CD4-positive, alpha-beta T cell (primary cell): ENCODE measurements around the gene CRB1. TPM values are rescaled to one million over a fixed set of nuclear protein-coding genes. Genes with fewer than 3 reads are reported as not detected.

Source experiments
- ATAC-seq: fragments of 200-7000 bp; cut with Tn5 transposase; one replicate; pipeline ENCODE4 v1.10.0; 2022; ENCODE audit warnings: mild to moderate bottlenecking; ENCODE audit not compliant: poor library complexity
- CTCF ChIA-PET: fragments of 350-600 bp; sonication (Branson Sonifier 250); formaldehyde crosslinking; loops from one replicate; lab custom pipeline; 2021; ENCODE audit warnings: antibody characterized with exemption, inconsistent platforms; lab: Charles Lee
- POLR2A ChIA-PET: fragments of 350-600 bp; sonication (Branson Sonifier 250); formaldehyde crosslinking; loops from one replicate; lab custom pipeline; 2021; ENCODE audit warnings: antibody characterized with exemption, inconsistent platforms; lab: Charles Lee
- DNase-seq, 14 experiments: peaks; one replicate each; pipeline ENCODE4 v3.0.0-alpha.2; 2013 to 2020; ENCODE audit warnings: mixed read lengths in 2 of 14
- H3K27ac ChIP-seq, 2 donors: one replicate each; pipeline versions ENCODE4 v1.5.1 to v1.7.0; 2013; ENCODE audit warnings: low read length in 2 of 2, low read depth in 1 of 2, mild to moderate bottlenecking in 1 of 2
- H3K27me3 ChIP-seq, 2 experiments: 1 replicate in 1 of 2; 2 replicates in 1 of 2; pipeline versions ENCODE4 v1.6.1 to v1.7.0; 2013; ENCODE audit warnings: low read length in 2 of 2, control low read depth in 1 of 2, mild to moderate bottlenecking in 1 of 2, moderate library complexity in 1 of 2; ENCODE audit not compliant: insufficient read depth in 2 of 2, control insufficient read depth in 1 of 2
- H3K36me3 ChIP-seq: one replicate; pipeline ENCODE4 v1.6.1; 2013; ENCODE audit warnings: low read length, control low read depth; ENCODE audit not compliant: insufficient read depth
- H3K4me1 ChIP-seq: one replicate; pipeline ENCODE4 v1.6.1; 2013; ENCODE audit warnings: low read length, control low read depth; ENCODE audit not compliant: insufficient read depth
- H3K4me3 ChIP-seq: one replicate; pipeline ENCODE4 v1.5.1; 2013; ENCODE audit warnings: mild to moderate bottlenecking, low read length, moderate library complexity
- H3K9me3 ChIP-seq, 2 experiments: 1 replicate in 1 of 2; 2 replicates in 1 of 2; pipeline versions ENCODE4 v1.6.1 to v1.7.0; 2013; ENCODE audit warnings: low read length in 2 of 2, mild to moderate bottlenecking in 2 of 2, control low read depth in 1 of 2, moderate library complexity in 1 of 2; ENCODE audit not compliant: control insufficient read depth in 1 of 2, insufficient read depth in 1 of 2
- H3K27ac Mint-ChIP-seq: one replicate; pipeline ENCODE4 v1.8.0; 2020; ENCODE audit warnings: mixed read lengths
- H3K27me3 Mint-ChIP-seq: one replicate; pipeline ENCODE4 v1.8.0; 2021; ENCODE audit warnings: mixed read lengths
- H3K36me3 Mint-ChIP-seq: one replicate; pipeline ENCODE4 v1.8.0; 2021; ENCODE audit warnings: low read depth, mixed read lengths
- H3K4me1 Mint-ChIP-seq: one replicate; pipeline ENCODE4 v1.8.0; 2021; ENCODE audit warnings: low read depth, mixed read lengths
- H3K4me3 Mint-ChIP-seq: one replicate; pipeline ENCODE4 v1.8.0; 2020; ENCODE audit warnings: mild to moderate bottlenecking, mixed read lengths
- H3K9me3 Mint-ChIP-seq: one replicate; pipeline ENCODE4 v1.8.0; 2020; ENCODE audit warnings: mixed read lengths
- intact Hi-C, 2 experiments: fragments of 100-400 bp; cut with DNase I in 1 of 2; cut with micrococcal nuclease in 1 of 2; formaldehyde crosslinking; loops; one replicate each; pipeline versions ENCODE4 v1.15.1 to v1.9.0; 2023 to 2025; cut with DNase I, micrococcal nuclease
- total RNA-seq, 174 experiments: library from RNA in 2 of 174; stranded (reverse) in 2 of 174; gene quantifications; one replicate each; pipeline ENCODE4 v1.2.3 and lab custom pipeline; 2021 to 2026
- TF ChIP-seq, protein P1 (sequence below): fragments of 200-600 bp; IDR thresholded peaks from one replicate; pipeline ENCODE4 v1.8.0; 2022; ENCODE audit warnings: antibody characterized with exemption, mild to moderate bottlenecking

Gene CRB1
- total RNA-seq, 2 experiments from 2014 or later = 0.17 to 0.25 TPM

- intact Hi-C loops = no loop called here
- no peak overlapping the region for H3K27ac Mint-ChIP-seq
- Histone ChIP-seq H3K9me3 (no peaks in the 10 kb centered on the region), H3K4me3 (no peak overlapping the region), H3K36me3 (no peaks in the 10 kb centered on the region), H3K27ac (no peak overlapping the region), H3K4me1 (no peaks in the 10 kb centered on the region), H3K27me3 (no peaks in the 10 kb centered on the region)
- DNase-seq (no peak), ATAC-seq (no peak)
- no peaks in the 10 kb centered on the region for H3K36me3 Mint-ChIP-seq
- H3K9me3 Mint-ChIP-seq = no peaks in the 10 kb centered on the region
- H3K4me3 Mint-ChIP-seq = no peak overlapping the region
- H3K27me3 Mint-ChIP-seq = no peaks in the 10 kb centered on the region
- H3K4me1 Mint-ChIP-seq = no peaks in the 10 kb centered on the region
- POLR2A ChIA-PET = no interaction called here
- TF ChIP-seq, protein P1, sequence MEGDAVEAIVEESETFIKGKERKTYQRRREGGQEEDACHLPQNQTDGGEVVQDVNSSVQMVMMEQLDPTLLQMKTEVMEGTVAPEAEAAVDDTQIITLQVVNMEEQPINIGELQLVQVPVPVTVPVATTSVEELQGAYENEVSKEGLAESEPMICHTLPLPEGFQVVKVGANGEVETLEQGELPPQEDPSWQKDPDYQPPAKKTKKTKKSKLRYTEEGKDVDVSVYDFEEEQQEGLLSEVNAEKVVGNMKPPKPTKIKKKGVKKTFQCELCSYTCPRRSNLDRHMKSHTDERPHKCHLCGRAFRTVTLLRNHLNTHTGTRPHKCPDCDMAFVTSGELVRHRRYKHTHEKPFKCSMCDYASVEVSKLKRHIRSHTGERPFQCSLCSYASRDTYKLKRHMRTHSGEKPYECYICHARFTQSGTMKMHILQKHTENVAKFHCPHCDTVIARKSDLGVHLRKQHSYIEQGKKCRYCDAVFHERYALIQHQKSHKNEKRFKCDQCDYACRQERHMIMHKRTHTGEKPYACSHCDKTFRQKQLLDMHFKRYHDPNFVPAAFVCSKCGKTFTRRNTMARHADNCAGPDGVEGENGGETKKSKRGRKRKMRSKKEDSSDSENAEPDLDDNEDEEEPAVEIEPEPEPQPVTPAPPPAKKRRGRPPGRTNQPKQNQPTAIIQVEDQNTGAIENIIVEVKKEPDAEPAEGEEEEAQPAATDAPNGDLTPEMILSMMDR = no peak
- CTCF ChIA-PET = no interaction called here
These were observed 33.5 kb upstream of the CRB1 start for GRCh38 chr1:197234581-197234980.

DNA sequence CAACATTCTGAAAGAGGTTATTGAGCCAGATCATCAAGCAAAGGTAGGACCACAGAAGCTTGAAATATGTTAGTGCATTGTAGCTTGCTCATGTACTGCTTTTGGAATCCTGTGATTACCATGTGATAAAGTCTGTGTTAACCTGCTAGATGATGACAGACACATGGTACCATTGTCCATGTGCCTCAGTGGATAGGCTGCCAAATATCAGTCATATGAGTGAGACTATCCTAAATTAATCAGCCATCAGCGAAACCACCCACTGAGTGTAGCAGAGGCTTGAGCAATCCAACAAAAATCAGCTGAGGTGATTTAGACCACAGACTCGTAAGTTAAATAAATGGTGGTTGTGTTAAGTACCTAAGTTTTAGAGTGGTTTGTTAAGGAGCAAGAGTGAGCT lies 32.7 kb upstream of the CRB1 start:
- no peak overlapping the region for H3K4me3 Mint-ChIP-seq
- TF ChIP-seq, protein P1 = no peak
- no peak for ATAC-seq
- intact Hi-C loops = no loop called here
- POLR2A ChIA-PET = no interaction called here
- Histone ChIP-seq H3K36me3 (no peaks in the 10 kb centered on the region), H3K4me1 (no peaks in the 10 kb centered on the region), H3K4me3 (no peak overlapping the region), H3K27ac (no peak overlapping the region), H3K27me3 (no peaks in the 10 kb centered on the region), H3K9me3 (no peaks in the 10 kb centered on the region)
- H3K9me3 Mint-ChIP-seq = no peaks in the 10 kb centered on the region
- H3K27me3 Mint-ChIP-seq = no peaks in the 10 kb centered on the region
- no peak overlapping the region for H3K27ac Mint-ChIP-seq
- H3K36me3 Mint-ChIP-seq = no peaks in the 10 kb centered on the region
- DNase-seq = no peak
- no peaks in the 10 kb centered on the region for H3K4me1 Mint-ChIP-seq
- CTCF ChIA-PET = interaction anchor here (0.7 kb wide), 1 partner anchor 1965 kb away, joined by 3 read pairs; no protein-coding TSS in a partner anchor

DNA sequence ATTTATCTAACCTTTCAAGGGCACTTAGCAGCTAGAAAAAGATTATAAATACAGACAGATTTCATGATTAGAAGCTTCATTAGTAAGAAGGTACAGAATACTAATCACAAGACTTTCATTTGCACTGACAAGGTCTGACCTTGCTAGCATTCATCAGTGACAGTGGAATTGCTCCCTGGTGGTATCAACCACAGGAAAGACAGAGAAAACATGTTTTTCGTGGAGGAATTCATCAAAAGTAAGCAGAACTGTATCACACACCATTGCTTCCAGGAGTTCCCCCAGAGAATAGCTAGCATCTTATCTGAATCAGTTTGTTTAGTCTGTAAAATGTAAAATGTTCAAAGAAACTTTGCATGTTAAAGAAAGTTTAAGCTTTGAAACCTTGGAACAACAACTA lies 20.6 kb upstream of the CRB1 start:
- Histone ChIP-seq H3K36me3 (no peaks in the 10 kb centered on the region), H3K4me3 (no peak overlapping the region), H3K9me3 (no peaks in the 10 kb centered on the region), H3K27me3 (no peaks in the 10 kb centered on the region), H3K27ac (no peak overlapping the region), H3K4me1 (no peaks in the 10 kb centered on the region)
- no peaks in the 10 kb centered on the region for H3K4me1 Mint-ChIP-seq
- peaks cover 11% of the 10 kb centered on the region for H3K36me3 Mint-ChIP-seq
- H3K27me3 Mint-ChIP-seq = no peaks in the 10 kb centered on the region
- DNase-seq (no peak), ATAC-seq (no peak)
- H3K4me3 Mint-ChIP-seq = no peak overlapping the region
- no peaks in the 10 kb centered on the region for H3K9me3 Mint-ChIP-seq
- TF ChIP-seq, protein P1 = no peak
- no peak overlapping the region for H3K27ac Mint-ChIP-seq
- POLR2A ChIA-PET = no interaction called here
- CTCF ChIA-PET = no interaction called here
- intact Hi-C loops = no loop called here
